WTC11 (cell line): Measurements from ENCODE around the gene PRXL2A.

Experiments
- ATF3 ChIP-seq: sonication (generic); formaldehyde crosslinking; conservative IDR thresholded peaks from 2 replicates; pipeline ENCODE4 v1.8.1; 2022; ENCODE audit warnings: mild to moderate bottlenecking, missing genetic modification reagents
- CREM ChIP-seq: sonication (generic); formaldehyde crosslinking; IDR thresholded peaks from 2 replicates; pipeline ENCODE4 v1.8.1; 2022; ENCODE audit warnings: mild to moderate bottlenecking, missing genetic modification reagents, moderate library complexity

GRCh38 chr10:80421707-80422536 is 13.6 kb downstream of the PRXL2A start:
- TF ChIP-seq ATF3 (CRISPR knock-in tag) (no peak), CREM (CRISPR knock-in tag) (no peak)
